ENCODE measurements around the gene POPDC3. TPM values are rescaled to one million over a fixed set of nuclear protein-coding genes. Genes with fewer than 3 reads are reported as not detected.

Gene POPDC3
- total RNA-seq, 4 donors from 2014 or later: 0.38 TPM; not detected in 3

- H3K4me1 ChIP-seq: no peaks in the 10 kb centered on the region
- no peak overlapping the region for H3K27ac ChIP-seq
- WGBS, 2 donors: 89 to 100% methylated on average over 2 of the region's 2 CpGs
- TF ChIP-seq POLR2A (IDR thresholded peaks at IDR 0.05): no peak
- TF ChIP-seq CTCF (IDR thresholded peaks at IDR 0.05): no peak
- H3K36me3 ChIP-seq: no peaks in the 10 kb centered on the region
- H3K9me3 ChIP-seq: no peaks in the 10 kb centered on the region
- intact Hi-C loops (cut with DNase I): no loop called here
- no peak for DNase-seq
- no peaks in the 10 kb centered on the region for H3K27me3 ChIP-seq
- no peak overlapping the region for H3K4me3 ChIP-seq
These were observed 67.9 kb downstream of the POPDC3 start for GRCh38 chr6:105111871-105112270.

GRCh38 chr6:105111105-105111504 lies 68.7 kb downstream of the POPDC3 start:
- H3K27me3 ChIP-seq: no peaks in the 10 kb centered on the region
- WGBS, 2 donors: 64 to 79% methylated on average over 3 of the region's 3 CpGs
- no peaks in the 10 kb centered on the region for H3K36me3 ChIP-seq
- DNase-seq: no peak
- no peaks in the 10 kb centered on the region for H3K4me1 ChIP-seq
- H3K9me3 ChIP-seq: no peaks in the 10 kb centered on the region
- no peak for TF ChIP-seq POLR2A (IDR thresholded peaks at IDR 0.05)
- no peak for TF ChIP-seq CTCF (IDR thresholded peaks at IDR 0.05)
- intact Hi-C loops (cut with DNase I): no loop called here
- H3K27ac ChIP-seq: no peak overlapping the region
- no peak overlapping the region for H3K4me3 ChIP-seq

GRCh38 chr6:105109955-105110895 lies 69.6 kb downstream of the POPDC3 start:
- intact Hi-C loops (cut with DNase I): no loop called here
- no peak for DNase-seq
- Histone ChIP-seq H3K4me1 (no peaks in the 10 kb centered on the region), H3K27me3 (no peaks in the 10 kb centered on the region), H3K36me3 (no peaks in the 10 kb centered on the region), H3K9me3 (no peaks in the 10 kb centered on the region), H3K27ac (no peak overlapping the region), H3K4me3 (no peak overlapping the region)
- TF ChIP-seq POLR2A (IDR thresholded peaks at IDR 0.05): no peak
- no peak for TF ChIP-seq CTCF (IDR thresholded peaks at IDR 0.05)
- 69 to 71% methylated on average over 8 of the region's 8 CpGs for WGBS, 2 donors

GRCh38 chr6:105108631-105109262 lies 71.1 kb downstream of the POPDC3 start:
- intact Hi-C loops (cut with DNase I): no loop called here
- Histone ChIP-seq H3K27ac (no peak overlapping the region), H3K9me3 (no peaks in the 10 kb centered on the region), H3K4me1 (no peaks in the 10 kb centered on the region), H3K36me3 (no peaks in the 10 kb centered on the region), H3K27me3 (no peaks in the 10 kb centered on the region), H3K4me3 (no peak overlapping the region)
- 62 to 65% methylated on average over 5 to 6 of the region's 7 CpGs for WGBS, 2 donors
- TF ChIP-seq CTCF (IDR thresholded peaks at IDR 0.05) (no peak), POLR2A (IDR thresholded peaks at IDR 0.05) (no peak)
- DNase-seq: no peak

Other genes starting within 250 kb of the POPDC3 start
- not detected for gene LIN28B, start 222.9 kb downstream of the POPDC3 start, total RNA-seq
- 10 to 100 TPM; 11.9 to 28.0 (median 19.6) TPM for gene PREP, start 223.1 kb upstream of the POPDC3 start, total RNA-seq

Measured in esophagus squamous epithelium (tissue), 5 donors.